GM04504 (cell line): ENCODE results near the gene RIMS4.

Experiments used
- DNase-seq: peaks from one replicate; pipeline ENCODE4 v3.0.0-alpha.2; 2012; ENCODE audit warnings: low read depth

Gene RIMS4

GRCh38 chr20:44739942-44740341, 70.4 kb downstream of the RIMS4 start:
- DNase-seq: no peak

GRCh38 chr20:44738813-44739477, 71.4 kb downstream of the RIMS4 start:
- DNase-seq: no peak

GRCh38 chr20:44737116-44737515, 73.2 kb downstream of the RIMS4 start:
- DNase-seq: no peak

GRCh38 chr20:44736170-44737021, 74.0 kb downstream of the RIMS4 start:
- peak; percentile 68 for DNase-seq

- DNase-seq: no peak
Observed at GRCh38 chr20:44735816-44736169, 74.6 kb downstream of the RIMS4 start.

- no peak for DNase-seq
Observed at GRCh38 chr20:44734938-44735337, 75.4 kb downstream of the RIMS4 start.

- DNase-seq: no peak
Observed at GRCh38 chr20:44733341-44734069, 76.8 kb downstream of the RIMS4 start.

- DNase-seq: no peak
Observed at GRCh38 chr20:44732327-44732726, 78.0 kb downstream of the RIMS4 start.

GRCh38 chr20:44731657-44732056, 78.7 kb downstream of the RIMS4 start:
- DNase-seq: no peak

GRCh38 chr20:44730441-44730840, 79.9 kb downstream of the RIMS4 start:
- DNase-seq: peak; percentile 76

- DNase-seq: peak; percentile 68
Observed at GRCh38 chr20:44728801-44729443, 81.4 kb downstream of the RIMS4 start.

GRCh38 chr20:44727651-44728050, 82.7 kb downstream of the RIMS4 start:
- DNase-seq: no peak

GRCh38 chr20:44727039-44727438, 83.3 kb downstream of the RIMS4 start:
- no peak for DNase-seq

GRCh38 chr20:44725837-44726236, 84.5 kb downstream of the RIMS4 start:
- no peak for DNase-seq

GRCh38 chr20:44724423-44725091, 85.8 kb downstream of the RIMS4 start:
- DNase-seq: no peak

- DNase-seq: no peak
Observed at GRCh38 chr20:44723798-44724362, 86.5 kb downstream of the RIMS4 start.

GRCh38 chr20:44723391-44723790, 87.0 kb downstream of the RIMS4 start:
- DNase-seq: no peak

GRCh38 chr20:44722990-44723389, 87.4 kb downstream of the RIMS4 start:
- no peak for DNase-seq

- no peak for DNase-seq
Observed at GRCh38 chr20:44721785-44722054, 88.6 kb downstream of the RIMS4 start.

GRCh38 chr20:44720997-44721784, 89.2 kb downstream of the RIMS4 start:
- DNase-seq: peak; percentile 77

GRCh38 chr20:44720621-44720996, 89.7 kb downstream of the RIMS4 start:
- DNase-seq: no peak
